H9 (cell line): ENCODE results near the gene PNKD. TPM values are rescaled to one million over a fixed set of nuclear protein-coding genes. Genes with fewer than 3 reads are reported as not detected.

Experiments used
- DNase-seq: peaks from one replicate; pipeline ENCODE4 v3.0.0-alpha.2; 2017
- H2AFZ ChIP-seq: one replicate; pipeline ENCODE4 v1.6.1; 2013; ENCODE audit warnings: mild to moderate bottlenecking, low read length, control low read depth, moderate library complexity
- H2AK5ac ChIP-seq: 2 replicates; pipeline ENCODE4 v1.6.1; 2013; ENCODE audit warnings: low read length, control low read depth, mixed read lengths; ENCODE audit not compliant: insufficient read length
- H2BK120ac ChIP-seq: one replicate; pipeline ENCODE4 v1.6.1; 2013; ENCODE audit warnings: low read depth, mild to moderate bottlenecking, low read length, control low read depth, inconsistent platforms; ENCODE audit not compliant: poor library complexity, severe bottlenecking
- H2BK12ac ChIP-seq: 2 replicates; pipeline ENCODE4 v1.6.1; 2013; ENCODE audit warnings: low read length, control low read depth, mixed read lengths, low read depth; ENCODE audit not compliant: insufficient read length
- H2BK15ac ChIP-seq: 2 replicates; pipeline ENCODE4 v1.6.1; 2013; ENCODE audit warnings: low read depth, low read length, control low read depth
- H2BK20ac ChIP-seq: one replicate; pipeline ENCODE4 v1.6.1; 2013; ENCODE audit warnings: low read depth, mild to moderate bottlenecking, low read length, control low read depth, inconsistent platforms; ENCODE audit not compliant: poor library complexity, severe bottlenecking
- H2BK5ac ChIP-seq: 2 replicates; pipeline ENCODE4 v1.6.1; 2013; ENCODE audit warnings: low read length, control low read depth, mixed read lengths; ENCODE audit not compliant: insufficient read length
- H3K14ac ChIP-seq: 2 replicates; pipeline ENCODE4 v1.6.1; 2013; ENCODE audit warnings: low read length, control low read depth; ENCODE audit not compliant: insufficient read depth
- H3K18ac ChIP-seq: 2 replicates; pipeline ENCODE4 v1.6.1; 2013; ENCODE audit warnings: low read depth, mild to moderate bottlenecking, mixed read lengths, low read length, control low read depth; ENCODE audit not compliant: insufficient read length
- H3K23ac ChIP-seq: 2 replicates; pipeline ENCODE4 v1.6.1; 2013; ENCODE audit warnings: low read length, control low read depth, mixed read lengths, low read depth; ENCODE audit not compliant: insufficient read length
- H3K23me2 ChIP-seq: 2 replicates; pipeline ENCODE4 v1.6.1; 2013; ENCODE audit warnings: low read depth, mild to moderate bottlenecking, mixed read lengths, low read length, control low read depth; ENCODE audit not compliant: insufficient read length, poor library complexity, severe bottlenecking
- H3K27ac ChIP-seq: 2 replicates; pipeline ENCODE4 v1.5.1; 2013; ENCODE audit warnings: low read length, control low read depth, mixed read lengths, low read depth; ENCODE audit not compliant: insufficient read length
- H3K27me3 ChIP-seq: 2 replicates; pipeline ENCODE4 v1.6.1; 2013; ENCODE audit warnings: low read length, control low read depth, inconsistent platforms; ENCODE audit not compliant: insufficient read depth
- H3K4ac ChIP-seq: 2 replicates; pipeline ENCODE4 v1.6.1; 2013; ENCODE audit warnings: low read depth, mild to moderate bottlenecking, control low read depth, inconsistent platforms, low read length, moderate library complexity
- H3K4me1 ChIP-seq: 2 replicates; pipeline ENCODE4 v1.6.1; 2013; ENCODE audit warnings: low read length, control low read depth, inconsistent platforms; ENCODE audit not compliant: insufficient read depth
- H3K4me2 ChIP-seq: 2 replicates; pipeline ENCODE4 v1.6.1; 2013; ENCODE audit warnings: low read length, control low read depth, mixed read lengths; ENCODE audit not compliant: insufficient read length, insufficient read depth
- H3K56ac ChIP-seq: 2 replicates; pipeline ENCODE4 v1.6.1; 2013; ENCODE audit warnings: low read depth, mild to moderate bottlenecking, mixed read lengths, low read length, control low read depth; ENCODE audit not compliant: insufficient read length
- H3K79me1 ChIP-seq: 2 replicates; pipeline ENCODE4 v1.6.1; 2013; ENCODE audit warnings: low read depth, mild to moderate bottlenecking, moderate library complexity, low read length, control low read depth, inconsistent platforms; ENCODE audit not compliant: insufficient read depth, poor library complexity, severe bottlenecking
- H3K79me2 ChIP-seq: 2 replicates; pipeline ENCODE4 v1.6.1; 2013; ENCODE audit warnings: low read length, control low read depth, inconsistent platforms; ENCODE audit not compliant: insufficient read depth
- H3K9ac ChIP-seq: 2 replicates; pipeline ENCODE4 v1.6.1; 2013; ENCODE audit warnings: low read length, control low read depth, mixed read lengths; ENCODE audit not compliant: insufficient read length; ENCODE audit errors: extremely low read depth
- H3K9me3 ChIP-seq: one replicate; pipeline ENCODE4 v1.6.1; 2013; ENCODE audit warnings: low read depth, low read length, inconsistent platforms; ENCODE audit not compliant: control insufficient read depth
- H3T11ph ChIP-seq: one replicate; pipeline ENCODE4 v1.6.1; 2013; ENCODE audit warnings: mild to moderate bottlenecking, low read length, control low read depth, inconsistent platforms
- H4K20me1 ChIP-seq: one replicate; pipeline ENCODE4 v1.6.1; 2013; ENCODE audit not compliant: control insufficient read depth, insufficient read length, insufficient read depth
- H4K5ac ChIP-seq: 2 replicates; pipeline ENCODE4 v1.6.1; 2013; ENCODE audit warnings: low read depth, mild to moderate bottlenecking, mixed read lengths, low read length, control low read depth; ENCODE audit not compliant: insufficient read length
- H4K8ac ChIP-seq: replicated peaks from 2 replicates; pipeline ENCODE4 v1.6.1; 2013; ENCODE audit warnings: low read length, control low read depth, mixed read lengths, low read depth; ENCODE audit not compliant: insufficient read length
- H4K91ac ChIP-seq: 2 replicates; pipeline ENCODE4 v1.6.1; 2013; ENCODE audit warnings: low read depth, mild to moderate bottlenecking, moderate library complexity, mixed read lengths, low read length, control low read depth; ENCODE audit not compliant: insufficient read length
- H3K27ac Mint-ChIP-seq, 3 experiments: 2 replicates in 2 of 3; 3 replicates in 1 of 3; pipeline ENCODE4 v1.8.0; 2020 to 2021; ENCODE audit warnings: mixed read lengths in 3 of 3, mild to moderate bottlenecking in 1 of 3, moderate library complexity in 1 of 3
- H3K27me3 Mint-ChIP-seq: 2 replicates; pipeline ENCODE4 v1.8.0; 2021; ENCODE audit warnings: low read depth, mild to moderate bottlenecking, moderate library complexity, mixed read lengths
- H3K36me3 Mint-ChIP-seq, 3 experiments: 2 replicates in 2 of 3; 3 replicates in 1 of 3; pipeline ENCODE4 v1.8.0; 2020 to 2021; ENCODE audit warnings: low read depth in 3 of 3, mixed read lengths in 3 of 3; ENCODE audit not compliant: insufficient read depth in 1 of 3
- H3K4me1 Mint-ChIP-seq, 2 experiments: 2 replicates each; pipeline ENCODE4 v1.8.0; 2020; ENCODE audit warnings: mixed read lengths in 2 of 2
- H3K4me3 Mint-ChIP-seq, 2 experiments: 2 replicates in 1 of 2; 3 replicates in 1 of 2; pipeline ENCODE4 v1.8.0; 2020 to 2021; ENCODE audit warnings: mild to moderate bottlenecking in 2 of 2, mixed read lengths in 2 of 2, moderate library complexity in 1 of 2
- H3K9me3 Mint-ChIP-seq, 2 experiments: 2 replicates in 1 of 2; 3 replicates in 1 of 2; pipeline ENCODE4 v1.8.0; 2020; ENCODE audit warnings: mild to moderate bottlenecking in 2 of 2, mixed read lengths in 2 of 2, moderate library complexity in 1 of 2
- CTCF ChIP-seq: fragments of 200-600 bp; sonication (generic); conservative IDR thresholded peaks from 3 replicates; pipeline ENCODE4 v1.8.0; 2021; ENCODE audit warnings: antibody characterized with exemption, mild to moderate bottlenecking
- WGBS: extraction: QIAGEN DNeasy Blood & Tissue Kit; methylation state at CpG from one replicate; pipeline ENCODE4 v1.1.7; 2013; ENCODE audit warnings: missing lambda C conversion rate, low lambda C conversion rate, mixed read lengths; ENCODE audit not compliant: insufficient read length; ENCODE audit errors: extremely low coverage; 5-methylcytosine and 5-hydroxymethylcytosine counted together
- total RNA-seq: library from RNA; stranded (reverse); gene quantifications from 2 replicates; pipeline ENCODE4 v1.2.1, GENCODE V29; 2021

The PNKD gene
- total RNA-seq, 1 experiment from 2014 or later, result 31.6 TPM

- Histone ChIP-seq H3K14ac (peak within 1 kb of the TSS; percentile 20; the same call in 1 of the 2 replicates), H3K4me1 (peaks cover 4% of the 10 kb centered on the region; the same call in 1 of the 2 replicates), H2AFZ (no peak within 1 kb of the TSS), H3K27ac (no peak within 1 kb of the TSS), H4K91ac (no peak within 1 kb of the TSS), H3K79me1 (no peaks in the 10 kb centered on the region), H3T11ph (no peak within 1 kb of the TSS), H3K9me3 (no peaks in the 10 kb centered on the region), H3K4me2 (no peak within 1 kb of the TSS), H2BK15ac (no peak within 1 kb of the TSS), H3K9ac (no peak within 1 kb of the TSS), H4K8ac (no peak within 1 kb of the TSS), H2AK5ac (no peak within 1 kb of the TSS), H3K79me2 (no peaks in the 10 kb centered on the region), H3K27me3 (no peaks in the 10 kb centered on the region), H3K4ac (no peak within 1 kb of the TSS), H3K23ac (no peak within 1 kb of the TSS), H2BK5ac (no peak within 1 kb of the TSS), H3K56ac (no peak within 1 kb of the TSS), H3K23me2 (no peaks in the 10 kb centered on the region), H2BK20ac (no peak within 1 kb of the TSS), H4K5ac (no peak within 1 kb of the TSS), H2BK12ac (no peak within 1 kb of the TSS), H3K18ac (no peak within 1 kb of the TSS), H2BK120ac (no peak within 1 kb of the TSS), H4K20me1 (no peaks in the 10 kb centered on the region)
- H3K4me1 Mint-ChIP-seq, result peaks cover 23 to 34% of the 10 kb centered on the region in 2 experiments
- peak; percentile 87 for DNase-seq
- H3K27me3 Mint-ChIP-seq, result no peaks in the 10 kb centered on the region
- peak within 1 kb of the TSS; percentile 76 to 92 (median 88); a peak in 4 of 7 replicates for H3K27ac Mint-ChIP-seq
- H3K4me3 Mint-ChIP-seq, result peak within 1 kb of the TSS; percentile 15 to 44; a peak in 4 of 5 replicates
- WGBS, result no CpG with 5 or more reads among the region's 10 CpGs
- no peak for TF ChIP-seq CTCF
- H3K9me3 Mint-ChIP-seq, result no peaks in the 10 kb centered on the region
- peaks cover 4 to 24% (median 19%) of the 10 kb centered on the region in 3 experiments for H3K36me3 Mint-ChIP-seq
These were observed 9.4 kb upstream of the PNKD start, which contains the start of gene GPBAR1 for GRCh38 chr2:218260742-218261422. TSS of gene GPBAR1 (plus strand) at chr2:218261015. CDS start at chr2:218262725, 1,710 bp downstream.
